GM19240 (cell line): ENCODE measurements around the gene LYSMD1.
A peak's percentile ranks its signal among the peaks of the same experiment; 100 is the strongest.
"Not testable (repeated sequence)": the region's sequence is repeated elsewhere in the genome, so short reads cannot be mapped to it uniquely, and the experiment has no call there.

Experiments used
- DNase-seq: peaks from one replicate; pipeline ENCODE4 v3.0.0; 2011; ENCODE audit warnings: low spot score; ENCODE audit not compliant: insufficient read length

The LYSMD1 gene

GRCh38 chr1:151165738-151166504 is at the start of gene LYSMD1, which contains the start of gene SCNM1:
LYSMD1 (minus strand) TSS chr1:151165902; CDS start chr1:151165258, 644 bp downstream.
SCNM1 (plus strand) TSS chr1:151166144; CDS start chr1:151166153, 9 bp downstream.
- peak; percentile 91 for DNase-seq

- no peak for DNase-seq
These were observed 47.9 kb upstream of the LYSMD1 start for GRCh38 chr1:151213560-151213959.

GRCh38 chr1:151211972-151212705 is 46.4 kb upstream of the LYSMD1 start:
- no peak for DNase-seq

GRCh38 chr1:151210830-151211229 is 45.1 kb upstream of the LYSMD1 start:
- DNase-seq = no peak

- not testable (repeated sequence) for DNase-seq
These were observed 39.8 kb upstream of the LYSMD1 start for GRCh38 chr1:151205381-151205965.

GRCh38 chr1:151199873-151200581 is 34.3 kb upstream of the LYSMD1 start:
- DNase-seq = no peak

GRCh38 chr1:151198254-151199127 is 32.8 kb upstream of the LYSMD1 start, which contains the start of gene PIP5K1A:
PIP5K1A (plus strand) TSS chr1:151198552; CDS start chr1:151198997, 445 bp downstream.
- DNase-seq = peak; percentile 92

GRCh38 chr1:151197863-151198253 is 32.2 kb upstream of the LYSMD1 start:
- DNase-seq = no peak

- no peak for DNase-seq
These were observed 30.6 kb upstream of the LYSMD1 start for GRCh38 chr1:151196292-151196800.

- DNase-seq = not testable (repeated sequence)
These were observed 29.3 kb upstream of the LYSMD1 start for GRCh38 chr1:151194894-151195594.

GRCh38 chr1:151193856-151194255 is 28.2 kb upstream of the LYSMD1 start:
- DNase-seq = no peak

GRCh38 chr1:151193304-151193703 is 27.6 kb upstream of the LYSMD1 start:
- DNase-seq = no peak

- DNase-seq = no peak
These were observed 26.3 kb upstream of the LYSMD1 start for GRCh38 chr1:151192047-151192446.

- DNase-seq = peak; percentile 76
These were observed 24.1 kb upstream of the LYSMD1 start, which contains the start of gene VPS72 for GRCh38 chr1:151189637-151190445. VPS72 (minus strand) TSS chr1:151190197; CDS start chr1:151190121, 76 bp downstream.

GRCh38 chr1:151188667-151189066 is 23.0 kb upstream of the LYSMD1 start:
- DNase-seq = not testable (repeated sequence)

GRCh38 chr1:151187205-151187604 is 21.5 kb upstream of the LYSMD1 start:
- DNase-seq = no peak

- no peak for DNase-seq
These were observed 18.5 kb upstream of the LYSMD1 start for GRCh38 chr1:151184211-151184610.

GRCh38 chr1:151176514-151177045 is 10.9 kb upstream of the LYSMD1 start:
- no peak for DNase-seq
